Immature natural killer cell (primary cell): ENCODE results near the gene ZMIZ2. TPM values are rescaled to one million over a fixed set of nuclear protein-coding genes. Genes with fewer than 3 reads are reported as not detected.
"Not testable (repeated sequence)": the region's sequence is repeated elsewhere in the genome, so short reads cannot be mapped to it uniquely, and the experiment has no call there.

ENCODE experiments used
- DNase-seq, 3 donors: peaks; one replicate each; pipeline ENCODE4 v3.0.0; 2022; ENCODE audit warnings: mixed read lengths in 1 of 3
- H3K27ac Mint-ChIP-seq, 6 donors: one replicate each; pipeline ENCODE4 v1.8.0; 2020; ENCODE audit warnings: mixed read lengths in 6 of 6, mild to moderate bottlenecking in 5 of 6, inconsistent platforms in 4 of 6, moderate library complexity in 3 of 6
- H3K27me3 Mint-ChIP-seq, 3 donors: one replicate each; pipeline ENCODE4 v1.8.0; 2020 to 2021; ENCODE audit warnings: low read depth in 3 of 3, mild to moderate bottlenecking in 3 of 3, mixed read lengths in 3 of 3, moderate library complexity in 3 of 3, inconsistent platforms in 1 of 3
- H3K36me3 Mint-ChIP-seq, 3 donors: one replicate each; pipeline ENCODE4 v1.8.0; 2020; ENCODE audit warnings: mixed read lengths in 3 of 3, inconsistent platforms in 2 of 3, mild to moderate bottlenecking in 2 of 3
- H3K4me1 Mint-ChIP-seq, 2 donors: one replicate each; pipeline ENCODE4 v1.8.0; 2020; ENCODE audit warnings: inconsistent platforms in 2 of 2, mild to moderate bottlenecking in 2 of 2, mixed read lengths in 2 of 2, moderate library complexity in 1 of 2
- H3K4me3 Mint-ChIP-seq, 5 donors: one replicate each; pipeline ENCODE4 v1.8.0; 2020; ENCODE audit warnings: mild to moderate bottlenecking in 5 of 5, mixed read lengths in 5 of 5, inconsistent platforms in 3 of 5, moderate library complexity in 3 of 5
- H3K9me3 Mint-ChIP-seq, 6 donors: one replicate each; pipeline ENCODE4 v1.8.0; 2020; ENCODE audit warnings: mild to moderate bottlenecking in 6 of 6, mixed read lengths in 6 of 6, inconsistent platforms in 4 of 6, moderate library complexity in 3 of 6
- polyA plus RNA-seq, 3 donors: library from polyadenylated mRNA; unstranded; fragments of 300-500 nt; fragmentation: Illumina TruSeq; gene quantifications; one replicate each; pipeline ENCODE4 v1.2.3, GENCODE V29; 2021

The ZMIZ2 gene
- polyA plus RNA-seq, 3 donors from 2014 or later: 0.58 to 8.1 (median 3.3) TPM

- no peaks in the 10 kb centered on the region for H3K9me3 Mint-ChIP-seq
Measured at GRCh38 chr7:44712012-44712411, 36.6 kb upstream of the ZMIZ2 start.

DNA sequence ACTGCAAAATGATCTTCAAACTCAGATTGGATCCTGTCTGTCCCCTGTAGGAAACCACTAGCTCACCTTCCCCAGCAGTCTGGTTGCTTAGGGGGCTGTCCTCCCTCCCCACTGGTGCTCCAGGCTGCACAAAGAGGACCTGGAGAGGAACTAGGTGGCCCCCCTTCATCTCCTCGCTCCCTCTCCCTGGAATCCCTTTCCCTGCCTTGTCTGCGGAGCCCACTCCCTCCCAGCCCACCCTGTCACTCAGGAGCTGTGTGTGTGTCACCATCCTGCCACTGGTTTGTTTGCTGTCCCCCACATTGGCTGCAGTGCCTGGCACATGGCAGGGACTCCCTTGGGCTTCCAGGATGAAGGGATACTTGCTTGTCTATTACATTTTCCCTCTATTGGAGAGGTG, 35.5 kb upstream of the ZMIZ2 start:
- no peaks in the 10 kb centered on the region for H3K9me3 Mint-ChIP-seq
- no peak overlapping the region for H3K4me3 Mint-ChIP-seq
- H3K27me3 Mint-ChIP-seq: peaks cover 0 to 3% (median 0%) of the 10 kb centered on the region in 3 donors
- peaks cover 7 to 10% of the 10 kb centered on the region in 2 donors for H3K4me1 Mint-ChIP-seq
- no peak for DNase-seq
- H3K36me3 Mint-ChIP-seq: peaks cover 0 to 8% (median 8%) of the 10 kb centered on the region in 3 donors
- no peak overlapping the region for H3K27ac Mint-ChIP-seq

More at GRCh38 chr7:44712012-44712411, 36.6 kb upstream of the ZMIZ2 start:
- DNase-seq: no peak
- peaks cover 3 to 19% (median 8%) of the 10 kb centered on the region in 3 donors for H3K36me3 Mint-ChIP-seq
- peak overlapping the region in 4 of 6 donors; percentile 3 to 54 (median 34) for H3K27ac Mint-ChIP-seq
- H3K27me3 Mint-ChIP-seq: peaks cover 0 to 3% (median 0%) of the 10 kb centered on the region in 3 donors
- no peak overlapping the region for H3K4me3 Mint-ChIP-seq
- peaks cover 7 to 10% of the 10 kb centered on the region in 2 donors for H3K4me1 Mint-ChIP-seq

GRCh38 chr7:44713680-44714335, 34.8 kb upstream of the ZMIZ2 start:
- Mint-ChIP-seq H3K27me3 (peaks cover 0 to 3% (median 2%) of the 10 kb centered on the region in 3 donors), H3K36me3 (peaks cover 0 to 8% (median 6%) of the 10 kb centered on the region in 3 donors), H3K4me1 (peaks cover 7 to 10% of the 10 kb centered on the region in 2 donors), H3K9me3 (no peaks in the 10 kb centered on the region), H3K27ac (no peak overlapping the region), H3K4me3 (no peak overlapping the region)
- DNase-seq: no peak

DNA sequence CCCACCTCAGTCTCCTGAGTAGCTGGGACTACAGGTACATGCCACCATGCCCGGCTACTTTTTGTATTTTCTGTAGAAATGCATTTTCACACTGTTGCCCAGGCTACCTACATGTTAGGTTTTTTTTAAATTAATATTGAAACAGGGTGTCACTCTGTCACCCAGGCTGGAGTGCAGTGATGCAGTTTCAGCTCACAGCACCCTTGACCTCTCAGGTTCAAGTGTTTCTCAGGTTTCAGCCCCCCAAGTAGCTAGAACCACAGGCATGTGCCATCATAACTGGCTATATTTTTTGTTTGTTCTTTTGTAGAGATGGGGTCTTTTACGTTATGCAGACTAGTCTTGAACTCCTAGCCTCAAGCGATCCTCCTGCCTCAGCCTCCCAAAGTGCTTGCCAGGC, 32.4 kb upstream of the ZMIZ2 start:
- peaks cover 7 to 10% of the 10 kb centered on the region in 2 donors for H3K4me1 Mint-ChIP-seq
- no peaks in the 10 kb centered on the region for H3K36me3 Mint-ChIP-seq
- DNase-seq: no peak
- no peak overlapping the region for H3K27ac Mint-ChIP-seq
- no peak overlapping the region for H3K4me3 Mint-ChIP-seq
- H3K9me3 Mint-ChIP-seq: no peaks in the 10 kb centered on the region
- H3K27me3 Mint-ChIP-seq: peaks cover 0 to 3% (median 3%) of the 10 kb centered on the region in 3 donors

DNA sequence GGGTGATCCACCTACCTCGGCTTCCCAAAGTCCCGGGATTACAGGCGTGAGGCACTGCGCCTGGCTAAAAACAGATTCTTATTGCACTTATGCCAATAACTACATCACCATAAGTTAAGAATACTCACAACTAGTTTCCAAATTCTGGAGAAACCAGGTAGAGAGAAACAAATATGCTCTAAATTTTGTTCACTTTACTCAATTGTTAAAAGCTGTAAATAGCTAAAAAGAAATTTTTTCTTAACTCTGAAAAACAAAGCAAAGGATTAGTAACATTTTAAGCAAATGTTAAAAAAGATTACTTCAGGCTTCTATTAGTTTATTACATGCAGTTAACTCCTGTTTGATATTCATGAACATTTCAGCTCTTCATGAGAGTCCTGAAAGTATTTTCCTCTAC, 28.3 kb upstream of the ZMIZ2 start:
- Mint-ChIP-seq H3K9me3 (no peaks in the 10 kb centered on the region), H3K4me3 (no peak overlapping the region), H3K36me3 (no peaks in the 10 kb centered on the region), H3K27ac (no peak overlapping the region), H3K4me1 (no peaks in the 10 kb centered on the region), H3K27me3 (peaks cover 0 to 5% (median 0%) of the 10 kb centered on the region in 3 donors)
- DNase-seq: no peak

DNA sequence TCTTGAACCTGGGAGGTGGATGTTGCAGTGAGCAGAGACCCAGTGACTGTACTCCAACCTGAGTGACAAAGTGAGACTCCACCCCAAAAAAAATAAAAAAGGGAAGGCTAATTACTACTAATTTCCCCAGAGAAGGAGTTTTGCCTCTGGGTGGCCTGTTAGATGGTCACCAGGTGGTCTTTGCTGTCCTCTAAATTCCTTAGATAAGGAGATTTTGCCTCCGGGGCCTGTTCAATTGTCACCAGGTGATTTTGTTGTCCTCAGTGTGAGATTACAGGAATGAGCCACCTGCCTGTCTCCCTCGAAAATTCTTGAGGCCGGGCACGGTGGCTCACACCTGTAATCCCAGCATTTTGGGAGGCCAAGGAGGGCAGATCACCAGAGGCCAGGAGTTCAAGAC, 24.4 kb upstream of the ZMIZ2 start:
- no peak overlapping the region for H3K4me3 Mint-ChIP-seq
- peaks cover 0 to 5% (median 1%) of the 10 kb centered on the region in 3 donors for H3K27me3 Mint-ChIP-seq
- H3K4me1 Mint-ChIP-seq: no peaks in the 10 kb centered on the region
- no peak overlapping the region for H3K27ac Mint-ChIP-seq
- H3K9me3 Mint-ChIP-seq: no peaks in the 10 kb centered on the region
- DNase-seq: no peak
- H3K36me3 Mint-ChIP-seq: no peaks in the 10 kb centered on the region

GRCh38 chr7:44726250-44726649, 22.4 kb upstream of the ZMIZ2 start:
- not testable (repeated sequence) for H3K27ac Mint-ChIP-seq, H3K36me3 Mint-ChIP-seq, H3K4me3 Mint-ChIP-seq, DNase-seq, H3K27me3 Mint-ChIP-seq, H3K4me1 Mint-ChIP-seq, H3K9me3 Mint-ChIP-seq

DNA sequence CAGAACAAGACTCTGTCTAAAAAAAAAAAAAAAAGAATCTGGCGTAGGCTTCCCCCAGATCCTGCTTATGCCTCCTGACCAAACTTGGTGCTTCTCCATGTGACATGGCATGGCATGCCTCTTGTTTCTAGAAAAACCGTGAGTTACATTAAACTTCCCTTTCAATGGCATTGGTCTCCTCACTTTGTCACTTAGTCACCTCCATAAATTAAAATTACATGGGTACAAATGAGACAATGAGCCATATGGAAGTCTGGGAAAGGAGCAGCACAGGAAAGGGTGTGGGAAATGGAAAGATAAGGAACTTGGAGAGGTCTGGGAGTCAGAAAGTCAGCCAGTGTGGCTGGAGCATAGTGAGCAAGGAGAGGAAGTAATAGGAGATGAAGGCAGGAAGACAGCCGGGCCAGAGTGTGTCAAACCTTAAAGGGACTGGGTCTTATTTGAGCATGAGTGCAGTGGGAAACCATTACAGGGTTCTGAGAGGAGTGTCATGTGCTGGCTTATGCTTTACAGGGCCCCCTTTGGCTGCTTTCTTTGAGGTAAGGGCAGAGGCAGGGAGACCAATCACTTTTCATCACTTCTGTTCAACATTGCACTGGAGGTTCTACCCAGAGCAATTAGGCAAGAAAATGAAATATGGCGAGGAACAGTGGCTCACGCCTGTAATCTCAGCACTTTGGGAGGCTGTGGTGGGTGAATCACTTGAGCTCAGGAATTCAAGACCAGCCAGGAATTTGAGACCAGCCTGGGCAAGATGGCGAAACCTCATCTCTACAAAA, 21.3 kb upstream of the ZMIZ2 start:
- no peak for DNase-seq
- peaks cover 0 to 5% (median 3%) of the 10 kb centered on the region in 3 donors for H3K27me3 Mint-ChIP-seq
- H3K4me3 Mint-ChIP-seq: no peak overlapping the region
- H3K27ac Mint-ChIP-seq: no peak overlapping the region
- H3K9me3 Mint-ChIP-seq: no peaks in the 10 kb centered on the region
- H3K36me3 Mint-ChIP-seq: no peaks in the 10 kb centered on the region
- H3K4me1 Mint-ChIP-seq: no peaks in the 10 kb centered on the region

- Mint-ChIP-seq H3K27me3 (peaks cover 0 to 5% (median 3%) of the 10 kb centered on the region in 3 donors), H3K36me3 (no peaks in the 10 kb centered on the region), H3K27ac (no peak overlapping the region), H3K4me1 (no peaks in the 10 kb centered on the region), H3K9me3 (no peaks in the 10 kb centered on the region), H3K4me3 (no peak overlapping the region)
- no peak for DNase-seq
Measured at GRCh38 chr7:44727937-44728262, 20.7 kb upstream of the ZMIZ2 start.

- no peaks in the 10 kb centered on the region for H3K36me3 Mint-ChIP-seq
- H3K4me3 Mint-ChIP-seq: no peak overlapping the region
- no peak for DNase-seq
- peaks cover 0 to 3% (median 2%) of the 10 kb centered on the region in 3 donors for H3K27me3 Mint-ChIP-seq
- no peak overlapping the region for H3K27ac Mint-ChIP-seq
- no peaks in the 10 kb centered on the region for H3K9me3 Mint-ChIP-seq
- H3K4me1 Mint-ChIP-seq: no peaks in the 10 kb centered on the region
Measured at GRCh38 chr7:44729949-44730590, 18.6 kb upstream of the ZMIZ2 start.

DNA sequence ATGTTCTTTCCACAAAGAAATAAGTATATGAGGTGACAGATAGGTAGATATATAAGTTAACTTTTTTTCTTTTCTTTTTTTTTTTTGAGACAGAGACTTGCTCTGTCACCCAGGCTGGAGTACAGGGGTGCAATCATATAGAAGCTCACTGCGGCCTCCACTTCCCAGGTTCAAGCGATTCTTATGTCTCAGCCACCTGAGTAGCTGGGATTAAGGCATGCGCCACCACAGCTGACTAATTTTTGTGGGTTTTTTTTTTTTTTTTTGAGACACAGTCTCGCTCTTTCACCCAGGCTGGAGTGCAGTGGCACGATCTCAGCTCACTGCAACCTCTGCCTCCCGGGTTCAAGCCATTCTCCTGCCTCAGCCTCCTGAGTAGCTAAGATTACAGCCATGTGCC, 15.7 kb upstream of the ZMIZ2 start:
- not testable (repeated sequence) for H3K4me1 Mint-ChIP-seq, H3K4me3 Mint-ChIP-seq

DNA sequence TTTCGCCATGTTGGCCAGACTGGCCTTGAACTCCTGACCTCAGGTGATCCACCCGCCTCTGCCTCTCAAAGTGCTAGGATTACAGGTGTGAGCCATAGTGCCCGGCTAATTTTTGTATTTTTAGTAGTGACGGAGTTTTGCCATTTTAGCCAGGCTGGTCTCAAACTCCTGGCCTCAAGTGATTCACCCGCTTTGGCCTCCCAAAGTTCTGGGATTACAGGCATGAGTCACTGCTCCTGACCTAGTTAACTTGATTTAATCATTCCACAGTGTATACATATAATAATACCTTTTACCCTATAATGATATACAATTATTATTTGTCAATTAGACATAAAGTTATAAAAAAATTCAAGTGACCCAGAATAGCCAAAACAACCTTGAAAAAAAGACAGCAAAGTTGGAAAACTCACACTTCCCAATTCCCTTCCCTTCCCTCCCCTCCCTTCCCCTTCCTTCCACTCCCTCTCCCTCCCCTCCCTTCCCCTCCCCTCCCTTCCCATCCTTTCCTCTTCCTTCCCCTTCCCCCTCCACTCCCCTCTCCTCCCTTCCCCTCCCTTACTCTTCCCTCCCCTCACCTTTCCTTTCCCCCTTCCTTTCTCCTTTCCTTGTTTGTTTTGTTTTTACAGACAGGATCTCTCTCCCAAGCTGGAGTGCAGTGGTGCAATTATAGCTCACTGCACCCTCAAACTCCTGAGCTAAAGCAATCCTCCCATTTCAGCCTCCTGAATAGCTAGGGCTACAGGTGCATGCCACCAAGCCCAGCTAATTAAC, 14.8 kb upstream of the ZMIZ2 start:
- no peaks in the 10 kb centered on the region for H3K9me3 Mint-ChIP-seq
- no peak overlapping the region for H3K27ac Mint-ChIP-seq
- peaks cover 0 to 4% (median 0%) of the 10 kb centered on the region in 3 donors for H3K27me3 Mint-ChIP-seq
- H3K36me3 Mint-ChIP-seq: no peaks in the 10 kb centered on the region
- DNase-seq: no peak
- no peak overlapping the region for H3K4me3 Mint-ChIP-seq
- H3K4me1 Mint-ChIP-seq: peaks cover 0 to 6% of the 10 kb centered on the region in 2 donors

More for the DNA sequence above, 15.7 kb upstream of the ZMIZ2 start:
- not testable (repeated sequence) for DNase-seq, H3K9me3 Mint-ChIP-seq, H3K27me3 Mint-ChIP-seq, H3K36me3 Mint-ChIP-seq, H3K27ac Mint-ChIP-seq

GRCh38 chr7:44735403-44736165, 13.1 kb upstream of the ZMIZ2 start:
- H3K4me1 Mint-ChIP-seq: peaks cover 0 to 6% of the 10 kb centered on the region in 2 donors
- H3K36me3 Mint-ChIP-seq: no peaks in the 10 kb centered on the region
- DNase-seq: no peak
- peaks cover 0 to 3% (median 0%) of the 10 kb centered on the region in 3 donors for H3K27me3 Mint-ChIP-seq
- H3K27ac Mint-ChIP-seq: no peak overlapping the region
- H3K4me3 Mint-ChIP-seq: no peak overlapping the region
- H3K9me3 Mint-ChIP-seq: no peaks in the 10 kb centered on the region
